HepG2 (cell line): ENCODE measurements around the gene KIAA1755.

ENCODE experiments used
- FIP1L1 ChIP-seq: fragments of 200-400 bp; formaldehyde crosslinking; IDR thresholded peaks from 2 replicates; pipeline ENCODE4 v1.6.1; 2018; ENCODE audit warnings: low read depth, mild to moderate bottlenecking, low read length, moderate library complexity, borderline replicate concordance; ENCODE audit not compliant: insufficient read depth
- MEIS2 ChIP-seq: sonication (generic); formaldehyde crosslinking; IDR thresholded peaks from 2 replicates; pipeline ENCODE4 v1.9.0; 2021; ENCODE audit warnings: mild to moderate bottlenecking, missing genetic modification reagents
- NR1H2 ChIP-seq: sonication (generic); formaldehyde crosslinking; IDR thresholded peaks from 2 replicates; pipeline ENCODE4 v1.8.1; 2022; ENCODE audit warnings: low read depth, missing genetic modification reagents, borderline replicate concordance
- POLR2A ChIP-seq, 2 experiments: IDR thresholded peaks; 2 replicates each; pipeline ENCODE4 v1.6.1; 2011; ENCODE audit warnings: low read depth in 2 of 2, low read length in 2 of 2, mild to moderate bottlenecking in 1 of 2, moderate library complexity in 1 of 2; ENCODE audit not compliant: insufficient read depth in 1 of 2
- REXO4 ChIP-seq: sonication (generic); formaldehyde crosslinking; IDR thresholded peaks from 2 replicates; pipeline ENCODE4 v1.8.0; 2022; ENCODE audit warnings: missing genetic modification reagents, mild to moderate bottlenecking, borderline replicate concordance
- SUZ12 ChIP-seq: fragments of 150-350 bp; IDR thresholded peaks from 2 replicates; pipeline ENCODE4 v1.6.1; 2014; ENCODE audit warnings: low read depth, low read length
- ZFP37 ChIP-seq: sonication (generic); formaldehyde crosslinking; IDR thresholded peaks from 2 replicates; pipeline ENCODE4 v1.4.0; 2020; ENCODE audit warnings: missing genetic modification reagents, borderline replicate concordance
- ZNF10 ChIP-seq: sonication (generic); formaldehyde crosslinking; IDR thresholded peaks from 2 replicates; pipeline ENCODE4 v1.4.0; 2020; ENCODE audit warnings: mild to moderate bottlenecking, low read depth, missing genetic modification reagents, borderline replicate concordance
- TF ChIP-seq, protein P1 (sequence below): IDR thresholded peaks from 2 replicates; pipeline ENCODE4 v1.6.1; 2016

GRCh38 chr20:38278131-38278530 lies 17.6 kb upstream of the KIAA1755 start:
- TF ChIP-seq POLR2A (IDR thresholded peaks at IDR 0.05; ENCODE audit: insufficient read depth in 1 of 2, low read depth in 2 of 2, low read length in 2 of 2) = no peak
- TF ChIP-seq MEIS2 (CRISPR knock-in tag) = no peak
- TF ChIP-seq ZNF10 (CRISPR knock-in tag) = no peak
- no peak for TF ChIP-seq ZFP37 (CRISPR knock-in tag)
- no peak for TF ChIP-seq REXO4 (CRISPR knock-in tag)
- TF ChIP-seq SUZ12 = no peak
- TF ChIP-seq FIP1L1 = no peak
- TF ChIP-seq, protein P1, sequence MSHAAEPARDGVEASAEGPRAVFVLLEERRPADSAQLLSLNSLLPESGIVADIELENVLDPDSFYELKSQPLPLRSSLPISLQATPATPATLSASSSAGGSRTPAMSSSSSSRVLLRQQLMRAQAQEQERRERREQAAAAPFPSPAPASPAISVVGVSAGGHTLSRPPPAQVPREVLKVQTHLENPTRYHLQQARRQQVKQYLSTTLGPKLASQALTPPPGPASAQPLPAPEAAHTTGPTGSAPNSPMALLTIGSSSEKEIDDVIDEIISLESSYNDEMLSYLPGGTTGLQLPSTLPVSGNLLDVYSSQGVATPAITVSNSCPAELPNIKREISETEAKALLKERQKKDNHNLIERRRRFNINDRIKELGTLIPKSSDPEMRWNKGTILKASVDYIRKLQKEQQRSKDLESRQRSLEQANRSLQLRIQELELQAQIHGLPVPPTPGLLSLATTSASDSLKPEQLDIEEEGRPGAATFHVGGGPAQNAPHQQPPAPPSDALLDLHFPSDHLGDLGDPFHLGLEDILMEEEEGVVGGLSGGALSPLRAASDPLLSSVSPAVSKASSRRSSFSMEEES (CRISPR knock-in tag) = no peak
- no peak for TF ChIP-seq NR1H2 (CRISPR knock-in tag)
